GM19452 (cell line): ENCODE measurements around the gene EML1.

Experiments used
- ATAC-seq: cut with Tn5 transposase; IDR thresholded peaks from one replicate; pipeline ENCODE4 v1.9.1; 2021; ENCODE audit not compliant: unreplicated experiment

The EML1 gene

DNA sequence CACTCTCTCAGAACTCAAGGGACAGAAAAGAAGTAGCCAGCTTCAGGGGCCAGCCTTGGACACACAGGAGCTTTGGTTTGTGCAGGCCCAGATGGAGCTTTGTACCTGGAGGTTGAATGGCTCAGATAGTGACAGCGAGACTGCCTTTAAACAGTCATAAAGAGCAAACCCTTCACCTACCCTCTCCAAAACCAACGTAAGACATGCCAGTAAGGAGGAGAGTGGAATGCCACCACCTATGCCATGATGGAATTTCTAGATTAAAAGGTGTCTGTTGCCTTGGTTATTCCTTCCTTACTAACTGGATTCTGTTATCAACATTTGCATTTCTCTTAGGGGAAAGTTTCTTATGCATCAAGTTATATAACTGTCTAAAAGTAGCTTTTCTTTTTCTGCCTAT is 98.1 kb downstream of the EML1 start:
- no peak for ATAC-seq

DNA sequence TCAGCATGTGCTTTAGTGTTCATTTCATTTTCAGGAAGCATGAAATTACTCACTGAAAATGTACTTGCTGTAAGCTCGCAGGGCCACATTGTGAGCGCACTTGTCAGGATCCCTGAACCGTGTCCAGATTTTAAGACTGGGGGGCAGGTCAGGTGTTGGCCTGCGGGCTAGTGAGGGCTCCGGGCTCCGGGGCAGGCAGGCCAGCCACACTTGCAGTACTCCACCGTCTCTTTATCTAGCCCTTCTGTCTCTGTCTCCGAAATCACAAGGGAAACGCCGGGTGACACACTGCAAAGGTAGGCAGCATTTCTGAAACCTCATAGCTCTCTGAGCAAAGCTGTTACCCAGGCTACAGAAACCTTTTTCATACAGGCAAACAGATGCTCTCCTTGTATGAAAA is 98.7 kb downstream of the EML1 start:
- ATAC-seq = no peak

DNA sequence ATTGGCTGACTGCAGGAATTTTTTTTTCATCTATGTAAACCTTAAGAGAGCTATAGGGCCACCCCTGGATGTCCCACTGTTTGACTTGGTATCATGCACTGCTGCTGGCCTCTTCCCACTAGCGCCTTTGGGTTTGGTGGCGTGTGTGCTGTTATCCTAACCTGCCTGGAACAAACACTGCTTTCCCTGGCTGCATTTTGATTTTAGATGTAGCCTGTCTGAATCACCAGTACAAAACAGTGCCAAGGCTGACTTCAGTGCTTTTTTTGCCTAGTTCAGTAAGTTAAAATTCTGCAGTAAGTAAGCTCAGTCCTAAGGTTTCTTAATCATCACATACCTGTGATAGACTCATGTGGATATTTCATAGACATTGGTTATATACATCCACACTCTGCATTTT is 99.2 kb downstream of the EML1 start:
- ATAC-seq = no peak

DNA sequence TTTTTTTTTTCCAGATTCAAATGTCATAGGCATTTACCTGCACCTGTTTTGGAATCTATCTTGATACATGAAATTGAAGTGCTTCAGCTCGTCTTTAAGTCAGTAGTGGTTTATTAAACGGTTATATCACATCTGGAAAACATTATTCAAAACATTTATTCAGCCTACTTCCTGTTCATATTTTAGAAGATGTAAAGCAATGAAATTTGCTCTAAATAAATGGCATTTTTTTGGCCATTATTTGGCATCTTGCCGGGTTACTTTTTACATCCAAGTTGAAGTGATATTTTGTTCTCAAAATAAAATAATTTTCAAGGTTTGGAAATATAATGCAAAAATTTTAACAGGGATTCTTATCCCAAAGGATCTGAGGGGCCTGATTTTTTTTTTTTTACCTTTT is 103.1 kb downstream of the EML1 start:
- no peak for ATAC-seq

DNA sequence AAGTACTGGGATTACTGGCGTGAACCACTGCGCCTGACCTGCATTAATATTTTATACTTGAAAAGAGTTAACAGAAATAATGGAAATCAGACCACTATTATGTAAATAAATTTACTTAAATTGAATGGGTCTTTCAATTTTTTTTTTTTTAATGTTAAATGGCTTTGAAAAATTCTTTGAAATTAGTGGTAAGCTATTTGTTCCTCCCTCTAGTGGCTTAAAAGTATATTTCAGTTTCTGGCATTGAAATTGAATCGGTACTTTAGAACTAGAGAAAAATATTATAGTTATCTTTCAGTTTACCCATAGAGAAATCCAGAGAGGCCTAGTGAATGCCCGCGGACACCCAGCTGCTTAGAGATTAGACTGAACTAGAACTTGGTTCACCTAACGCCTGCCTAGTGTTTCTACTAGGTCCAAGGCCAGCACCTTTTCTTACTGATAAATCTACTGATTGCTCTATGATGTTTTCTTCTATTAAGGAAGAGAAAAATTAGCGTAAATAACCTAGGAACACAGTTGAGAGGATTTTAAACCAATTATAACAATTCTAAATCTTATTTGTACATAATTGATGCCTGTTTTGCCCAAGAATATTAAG is 106.5 kb downstream of the EML1 start:
- no peak for ATAC-seq

DNA sequence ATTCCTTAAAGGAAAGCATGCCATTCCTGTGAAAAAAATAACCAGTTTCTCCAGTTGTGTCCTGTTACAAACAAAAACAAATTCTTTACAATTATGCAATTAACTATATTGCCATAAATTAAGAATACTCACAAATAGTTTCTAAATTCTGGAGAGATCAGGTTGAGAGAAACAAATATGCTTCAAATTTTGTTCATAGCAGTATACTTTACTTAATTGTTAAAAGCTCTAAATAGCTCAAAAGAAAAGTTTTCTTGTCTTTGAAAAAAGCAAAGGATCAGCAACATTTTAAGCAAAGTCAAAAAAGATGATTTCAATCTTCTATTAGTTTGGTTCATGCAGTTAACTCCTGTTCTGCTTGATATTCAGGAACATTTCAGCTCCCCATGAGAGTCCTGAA is 109.7 kb downstream of the EML1 start:
- ATAC-seq = no peak

DNA sequence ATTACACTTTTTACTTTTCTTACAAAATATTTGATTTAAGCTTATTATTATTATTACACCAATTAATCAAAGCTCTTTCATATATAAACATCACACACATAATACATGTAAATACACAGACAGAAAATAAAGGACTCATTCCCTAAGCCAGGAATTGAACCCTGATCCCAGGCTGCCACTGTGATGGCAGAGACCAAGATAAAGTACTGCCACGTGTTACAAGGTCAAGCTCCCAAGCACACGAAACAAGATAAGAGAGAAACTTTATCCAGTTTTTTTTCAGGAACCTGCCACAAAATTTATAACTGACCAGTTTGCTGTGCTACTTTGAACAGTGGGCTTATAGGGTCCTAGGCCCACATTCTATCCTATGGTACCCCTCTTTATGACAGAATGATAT is 111.3 kb downstream of the EML1 start:
- no peak for ATAC-seq

DNA sequence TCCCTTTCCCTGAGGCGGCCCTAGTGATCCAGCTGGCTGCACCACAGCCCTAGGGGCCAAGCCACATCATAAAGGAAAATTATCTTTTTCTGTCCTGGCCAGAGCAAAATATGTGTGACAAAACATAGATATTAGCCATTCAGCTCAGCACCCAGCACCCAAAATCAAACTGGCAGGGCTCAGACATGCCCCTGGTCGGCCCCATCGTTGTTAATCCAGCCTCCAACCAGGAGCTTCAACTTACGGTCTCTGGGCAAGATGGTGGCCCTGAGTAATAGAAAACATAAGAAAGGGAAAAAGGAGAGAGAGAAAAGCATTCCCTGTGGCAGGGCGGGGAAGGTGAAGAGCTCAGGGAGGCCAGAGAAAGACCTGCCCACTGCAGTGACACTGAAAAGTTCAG is 111.9 kb downstream of the EML1 start:
- no peak for ATAC-seq

DNA sequence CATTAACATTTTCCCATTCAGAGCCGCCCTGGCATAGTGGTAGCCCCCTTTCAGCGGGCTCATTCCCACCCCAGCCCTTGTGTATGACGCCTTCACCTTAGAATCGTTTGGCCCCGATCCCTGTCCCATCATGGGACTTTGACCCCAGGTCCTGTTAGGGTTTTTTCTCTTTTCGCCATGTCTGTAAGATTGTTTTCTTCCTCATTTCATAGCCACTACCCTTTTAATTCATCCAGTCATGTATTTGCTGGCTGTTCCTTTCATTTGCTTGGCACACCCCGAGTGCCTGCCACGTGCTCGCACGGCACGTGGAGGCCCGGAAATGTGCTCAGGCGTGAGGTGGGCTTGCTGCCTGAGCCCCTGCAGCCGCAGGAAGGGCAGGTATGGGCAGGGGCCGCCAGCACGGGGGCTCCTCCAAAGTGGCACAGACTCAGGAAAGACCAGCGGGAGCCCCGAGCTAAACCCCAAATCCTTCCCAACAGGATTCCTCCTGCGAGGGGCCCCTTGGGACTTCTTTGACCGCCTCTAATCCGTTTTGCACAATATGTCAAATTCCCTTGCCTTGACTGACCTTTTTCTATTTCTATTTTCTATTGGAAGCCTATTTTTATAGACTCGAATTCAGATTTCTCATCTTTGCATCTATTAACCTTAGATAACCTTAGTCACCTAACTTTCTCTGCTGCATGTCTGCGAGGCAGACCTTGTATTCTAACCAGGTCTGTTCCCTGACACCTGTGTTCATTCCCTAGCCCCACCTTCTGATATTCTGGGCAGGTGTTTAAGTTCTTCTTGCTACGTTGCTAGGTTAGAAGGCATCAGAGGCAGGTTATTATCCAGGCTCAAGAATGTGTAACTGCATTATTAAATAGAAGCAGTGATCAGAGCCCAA is 114.8 kb downstream of the EML1 start:
- ATAC-seq = no peak

DNA sequence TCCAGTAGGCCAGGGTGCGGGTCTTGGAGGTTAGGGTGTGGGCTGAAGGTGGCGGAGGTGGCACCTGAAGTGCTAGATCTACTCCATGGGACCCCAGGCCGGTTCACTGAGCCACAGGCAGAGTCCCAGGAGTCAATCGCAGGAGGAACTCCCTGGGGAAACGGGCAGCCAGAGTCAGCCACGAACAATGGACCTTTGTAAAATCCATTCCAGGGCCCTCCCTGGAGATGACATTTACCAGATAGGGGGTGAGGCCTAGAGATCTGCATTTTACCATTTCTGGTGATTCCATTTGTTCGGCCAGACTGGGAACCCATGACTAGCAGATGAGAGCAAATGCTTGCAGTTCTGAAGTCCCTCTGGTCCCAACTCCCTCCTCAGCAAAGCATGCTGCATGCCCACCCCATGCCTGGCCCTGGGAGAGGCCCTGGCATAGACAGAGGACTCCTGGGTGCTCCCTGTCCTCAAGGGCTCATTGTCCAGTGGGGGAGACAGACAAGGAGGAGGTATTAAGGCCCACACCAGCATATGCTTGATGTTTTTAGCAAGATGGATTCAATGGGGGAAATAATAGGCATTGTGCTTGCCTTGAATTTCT is 115.5 kb downstream of the EML1 start:
- ATAC-seq = no peak

DNA sequence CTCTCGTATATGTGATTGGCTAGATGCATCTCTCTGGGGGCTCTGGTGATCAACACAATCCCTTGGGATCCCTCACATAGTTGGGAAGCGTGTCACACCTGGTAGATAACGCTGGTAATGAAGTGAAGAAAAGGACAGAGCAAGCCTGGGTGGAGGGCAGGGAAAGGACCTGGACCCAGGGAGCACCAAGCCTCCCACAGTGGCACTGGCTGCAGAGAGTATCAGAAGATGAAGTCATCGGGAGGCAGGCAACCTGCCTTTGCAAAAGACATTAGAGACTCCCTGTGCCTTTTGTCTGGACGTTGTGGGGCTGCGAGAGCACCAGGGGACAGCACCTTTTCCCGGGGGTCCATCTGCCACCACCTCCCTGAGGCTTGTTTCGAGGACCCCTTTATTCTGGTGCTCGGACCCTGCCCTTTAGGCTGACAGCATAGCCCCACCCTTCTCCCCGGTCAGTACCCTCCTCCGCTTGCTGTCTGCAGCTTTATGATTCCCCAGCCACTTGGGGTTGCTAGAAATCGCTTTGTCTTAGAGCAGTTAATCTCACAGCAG is 116.4 kb downstream of the EML1 start:
- ATAC-seq = no peak

DNA sequence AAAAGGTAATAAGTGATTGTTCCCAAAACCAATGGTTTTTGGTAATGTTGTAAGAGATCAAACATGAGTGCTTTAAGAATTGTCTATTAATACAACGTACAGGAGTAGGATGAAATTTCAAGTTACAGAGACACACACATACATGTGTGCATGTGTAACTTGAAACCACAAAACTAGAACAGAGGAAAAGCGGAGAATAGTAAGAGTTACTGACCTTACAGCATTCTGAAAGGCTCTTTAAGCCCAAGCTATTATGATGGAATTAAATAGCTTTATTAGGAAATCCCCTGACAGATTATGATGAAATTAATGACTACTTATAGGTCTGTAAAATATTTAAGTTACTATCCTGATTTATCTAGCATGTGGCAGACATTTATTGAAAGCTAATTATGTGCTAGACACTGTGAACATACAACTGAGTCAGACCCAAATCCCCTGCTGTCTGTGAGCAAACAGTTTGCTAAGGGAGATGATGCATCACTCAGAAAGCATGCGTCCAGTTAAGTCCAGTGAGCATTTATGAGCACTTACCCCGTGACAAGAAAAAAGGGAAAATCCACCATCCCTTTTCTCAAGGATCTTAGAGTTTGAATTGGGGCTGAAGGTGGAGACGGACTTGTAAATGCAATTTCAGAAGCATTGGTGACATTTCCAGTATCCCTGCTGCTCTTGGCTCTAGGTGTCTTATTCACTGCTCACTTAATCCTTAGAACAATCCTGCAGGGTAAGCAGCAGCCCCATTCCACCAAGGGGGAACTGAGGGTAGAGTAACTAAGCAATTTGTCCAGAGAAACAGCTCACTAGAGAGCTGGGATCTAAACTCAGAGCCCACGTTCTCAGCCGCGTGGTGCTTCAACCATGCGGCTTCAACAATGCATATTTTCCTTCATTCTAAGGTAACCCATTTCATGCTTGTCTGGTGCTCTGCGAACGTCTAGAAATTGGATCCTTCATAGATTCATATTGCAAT is 117.4 kb downstream of the EML1 start:
- ATAC-seq = no peak

DNA sequence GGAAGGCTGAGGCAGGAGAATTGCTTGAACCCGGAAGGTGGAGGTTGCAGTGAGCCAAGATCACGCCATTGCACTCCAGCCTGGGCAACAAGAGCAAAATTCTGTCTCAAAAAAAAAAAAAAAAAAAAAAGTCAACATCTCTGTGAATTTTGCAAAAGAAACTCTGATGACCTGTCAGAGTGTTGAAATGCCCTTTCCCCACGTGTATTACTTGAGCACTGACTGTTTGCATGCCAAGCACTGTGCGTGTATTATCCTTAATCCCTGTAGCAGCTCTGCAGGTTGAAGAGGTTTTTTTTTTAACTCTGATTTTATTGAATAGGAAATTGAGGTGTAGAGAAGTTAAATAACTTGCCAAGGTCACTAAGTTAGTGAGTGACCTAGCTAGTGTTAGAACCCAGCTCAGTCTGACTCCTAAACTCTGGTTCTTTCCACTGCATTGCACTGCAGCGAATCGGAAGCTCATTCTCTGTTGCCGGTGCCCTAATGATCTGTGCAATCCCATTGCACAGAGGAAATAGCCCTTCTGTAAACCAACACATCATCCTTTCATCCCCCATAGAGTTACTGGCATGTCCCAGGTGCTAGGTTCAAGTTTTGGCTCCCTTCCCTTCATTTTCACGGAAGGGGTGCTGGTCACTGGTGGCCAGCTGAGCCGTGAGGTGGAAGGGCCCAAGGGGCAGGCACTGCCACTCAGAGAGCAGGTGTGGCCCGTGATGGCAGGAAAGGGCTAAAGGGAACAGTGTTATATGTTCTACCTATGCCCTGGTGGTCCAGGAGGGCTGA is 122.3 kb downstream of the EML1 start:
- no peak for ATAC-seq

DNA sequence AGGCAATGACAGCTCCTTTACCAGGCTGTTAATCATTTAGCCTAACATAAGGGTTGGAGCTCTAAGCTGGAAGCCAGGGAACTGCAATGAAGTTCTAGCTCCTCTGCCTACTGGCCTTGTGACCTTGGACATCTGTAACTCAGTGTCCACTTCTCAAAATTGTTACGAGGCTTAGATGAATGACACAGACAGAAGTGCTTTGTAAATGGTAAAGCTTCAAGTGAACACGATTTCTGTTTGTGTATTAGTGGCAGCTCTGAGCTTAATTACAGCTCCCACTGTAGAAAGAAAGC is 122.8 kb downstream of the EML1 start:
- no peak for ATAC-seq

DNA sequence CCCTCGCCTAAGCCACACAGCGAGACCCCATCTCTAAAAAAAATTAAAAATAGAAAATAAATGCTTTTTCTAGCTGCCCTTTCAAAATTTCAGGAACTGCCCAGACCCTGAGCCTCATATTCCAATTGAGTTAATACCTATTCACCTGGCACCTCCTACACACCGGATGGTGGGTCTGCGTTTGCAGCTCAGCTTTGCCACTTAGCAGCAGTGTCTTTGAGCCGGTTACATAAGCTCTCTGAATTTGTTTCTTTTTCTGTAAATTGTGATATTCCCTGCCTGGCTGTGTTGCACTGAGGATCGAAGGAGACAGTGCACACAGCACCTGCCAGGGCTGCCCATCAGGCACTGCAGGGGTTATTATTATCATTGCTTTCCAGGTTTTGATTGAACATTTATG is 125.6 kb downstream of the EML1 start:
- no peak for ATAC-seq

DNA sequence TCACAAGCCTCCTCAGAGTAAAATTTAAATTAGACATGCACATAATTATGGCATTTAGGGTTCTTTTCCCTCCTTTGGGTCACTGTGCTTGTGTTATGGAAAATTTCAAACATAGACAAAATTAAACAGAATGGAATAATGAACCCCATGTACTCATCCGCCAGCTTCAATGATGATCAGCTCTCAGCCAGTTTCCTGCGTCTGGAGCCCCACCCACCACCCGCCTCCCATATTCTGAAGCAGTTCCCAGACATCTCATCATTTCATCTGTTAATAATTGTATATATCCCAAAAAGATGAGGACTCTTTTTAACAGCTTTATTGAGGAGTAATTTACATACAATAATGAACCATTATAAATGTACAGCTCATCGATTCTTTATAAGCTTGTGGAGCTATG is 128.2 kb downstream of the EML1 start:
- no peak for ATAC-seq

DNA sequence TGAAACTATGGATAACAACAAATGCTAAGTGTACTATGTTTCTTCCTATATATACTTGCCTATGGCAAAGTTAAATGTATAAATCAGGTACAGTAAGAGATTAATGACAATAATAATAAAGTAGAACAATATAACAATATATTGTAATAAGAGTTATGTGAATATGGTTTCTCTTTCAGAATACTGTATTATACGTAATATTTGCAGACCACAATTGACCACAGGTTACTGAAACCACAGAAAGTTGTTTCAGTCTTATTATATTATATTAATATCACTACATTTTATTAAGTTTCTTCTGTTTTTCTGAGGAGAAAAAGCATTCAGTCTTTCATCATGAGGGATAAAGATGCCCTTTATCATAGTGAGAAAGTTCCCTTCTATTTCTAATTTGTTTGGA is 131.2 kb downstream of the EML1 start:
- ATAC-seq = no peak

DNA sequence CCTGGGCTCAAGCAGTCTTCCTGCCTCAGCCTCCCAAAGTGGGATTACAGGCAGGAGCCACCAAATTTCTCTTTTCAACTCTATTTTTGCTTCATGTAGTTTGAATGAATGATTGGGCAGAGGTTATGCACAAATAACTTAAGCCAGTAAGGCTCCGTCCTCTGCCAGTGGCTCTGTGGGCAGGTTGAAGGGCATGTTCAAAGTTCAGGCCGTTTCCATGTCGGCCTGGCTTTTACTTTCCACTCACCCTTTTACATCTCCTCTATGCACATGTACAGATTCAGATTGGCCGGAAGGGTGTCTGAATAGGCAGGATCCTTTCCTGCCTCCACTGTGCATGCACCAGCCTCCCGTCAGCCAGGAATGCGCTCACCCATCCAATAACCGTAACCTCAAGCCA is 132.3 kb downstream of the EML1 start:
- ATAC-seq = no peak

DNA sequence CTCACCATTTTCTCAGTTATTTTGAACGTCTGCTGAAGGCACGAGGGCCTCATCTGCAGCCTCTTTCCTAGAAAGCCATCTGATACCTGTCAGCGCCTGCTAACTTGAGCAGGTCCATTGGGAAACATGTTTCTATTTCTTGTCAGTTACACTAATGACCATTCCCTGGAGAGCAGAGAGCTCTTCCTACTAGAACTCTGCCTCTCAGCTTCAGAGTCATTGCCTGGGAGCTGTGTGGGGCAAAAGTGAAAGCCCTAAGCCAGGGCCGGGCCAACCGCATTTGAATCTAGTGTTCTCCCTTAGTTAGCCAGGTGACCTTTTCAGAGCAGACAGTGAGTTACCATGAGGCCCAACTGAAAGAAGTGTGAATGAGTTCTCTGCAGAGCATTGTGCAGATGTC is 135.8 kb downstream of the EML1 start:
- ATAC-seq = no peak

DNA sequence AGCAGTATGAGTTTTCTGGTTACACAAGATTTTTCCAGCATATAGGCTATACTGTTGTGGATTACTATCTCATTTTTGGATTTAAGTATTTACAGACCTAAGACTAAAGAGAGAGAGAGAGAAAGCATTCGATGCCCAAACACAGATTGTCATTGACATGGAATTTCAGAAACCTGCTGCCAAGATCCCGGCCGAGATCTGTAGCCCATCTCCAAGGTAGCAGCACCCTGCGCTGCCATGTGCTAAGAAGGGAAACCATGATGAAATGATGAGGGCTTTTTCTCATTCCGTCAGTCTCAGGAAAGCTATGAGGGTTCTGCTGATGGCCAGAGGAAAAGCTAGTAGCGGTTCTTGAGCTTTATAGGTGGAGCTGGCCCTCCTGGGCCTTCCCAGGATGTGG is 136.4 kb downstream of the EML1 start:
- no peak for ATAC-seq
